Right lobe of liver (tissue), 5 donors: ENCODE data around the gene FARS2. TPM values are rescaled to one million over a fixed set of nuclear protein-coding genes. Genes with fewer than 3 reads are reported as not detected.

Experiments
- total RNA-seq, 6 experiments: library from RNA; depleted of rRNA in 2 of 6; stranded (reverse); fragments of >200 nt in 2 of 6; fragmentation: NEBNext Ultra II Directional in 3 of 6; extraction: Animal tissue kit (Norgen Biotek cat#: 25700) in 3 of 6; gene quantifications; one replicate each; pipeline versions ENCODE4 v1.1.0 to v1.2.4, GENCODE V29; 2016 to 2023
- donor health status: DM: no; HTN: no; CAD: no.
- donor health status: DM: no; HTN: no; CAD: no.
- donor health status: DM: no; HTN: yes; CAD: no.
- donor health status: DM: no; HTN: yes; CAD: no.

FARS2 gene
- total RNA-seq, 6 experiments from 2014 or later: 7.2 to 12.9 (median 11.7) TPM

Other genes starting within 250 kb of the FARS2 start
- gene PPP1R3G, start 176.2 kb upstream of the FARS2 start, total RNA-seq: under 1 TPM; 0.35 to 0.98 (median 0.52) TPM
- gene LYRM4, start 563 bp upstream of the FARS2 start, total RNA-seq: 10 to 100 TPM in 2 of 6 experiments, 1 to 10 TPM in 4; 5.7 to 11.5 (median 8.5) TPM